ENCODE data around the gene ACAP3. TPM values are rescaled to one million over a fixed set of nuclear protein-coding genes. Genes with fewer than 3 reads are reported as not detected.

Gene ACAP3
- total and polyA plus RNA-seq, 2 experiments from 2014 or later, result 8.1 to 31.9 TPM

GRCh38 chr1:1283821-1284220, 23.9 kb downstream of the ACAP3 start (continued):
- TF ChIP-seq ZNF462 (CRISPR knock-in tag; IDR thresholded peaks at IDR 0.05) (no peak), CTCF (conservative IDR thresholded peaks at IDR 0.05; ENCODE audit: low read depth in 2 of 2) (no peak; a peak in 1 of 4 replicates), ZNF114 (CRISPR knock-in tag; IDR thresholded peaks at IDR 0.05) (no peak), EZH2phosphoT487 (IDR thresholded peaks at IDR 0.05; ENCODE audit: unreplicated experiment) (no peak), POLR2AphosphoS5 (IDR thresholded peaks at IDR 0.05; ENCODE audit: low read depth) (no peak), ZNF331 (CRISPR knock-in tag; IDR thresholded peaks at IDR 0.05; ENCODE audit: low read depth) (no peak)

GRCh38 chr1:1282998-1283397, 24.7 kb downstream of the ACAP3 start:
- Mint-ChIP-seq H3K36me3 (ENCODE audit: low read depth) (no peaks in the 10 kb centered on the region), H3K9me3 (no peaks in the 10 kb centered on the region), H3K27ac (no peak overlapping the region), H3K27me3 (ENCODE audit: insufficient read depth, low read depth, poor library complexity) (peaks cover 11% of the 10 kb centered on the region), H3K4me1 (no peaks in the 10 kb centered on the region; the same call in 2 of the 3 replicates), H3K4me3 (no peak overlapping the region)
- no peaks in the 10 kb centered on the region for H3K36me3 ChIP-seq (ENCODE audit: insufficient read depth)
- no peak overlapping the region for H3K27ac ChIP-seq (ENCODE audit: low read depth)
- H3K4me2 ChIP-seq, result no peak overlapping the region
- H3K9me2 ChIP-seq (ENCODE audit: insufficient read depth), result no peaks in the 10 kb centered on the region
- H3K27me3 ChIP-seq (ENCODE audit: insufficient read depth), result no peaks in the 10 kb centered on the region
- no peak overlapping the region for H3K4me3 ChIP-seq
- DNase-seq (ENCODE audit: low spot score) (no peak), ATAC-seq (no peak)
- H3K4me1 ChIP-seq (ENCODE audit: insufficient read depth), result no peaks in the 10 kb centered on the region
- no peaks in the 10 kb centered on the region for H3K79me2 ChIP-seq (replicated peaks; ENCODE audit: insufficient read depth)
- no peak overlapping the region for H2AFZ ChIP-seq
- H3F3A ChIP-seq (replicated peaks; ENCODE audit: low read depth), result no peaks in the 10 kb centered on the region
- H4K20me1 ChIP-seq (replicated peaks; ENCODE audit: insufficient read depth), result no peaks in the 10 kb centered on the region
- TF ChIP-seq EZH2phosphoT487 (IDR thresholded peaks at IDR 0.05; ENCODE audit: unreplicated experiment), result no peak
- TF ChIP-seq CREB1 (CRISPR knock-in tag; IDR thresholded peaks at IDR 0.05; ENCODE audit: low read depth), result no peak
- TF ChIP-seq ZNF114 (CRISPR knock-in tag; IDR thresholded peaks at IDR 0.05), result no peak
- TF ChIP-seq EZH2 (IDR thresholded peaks at IDR 0.05; ENCODE audit: low read depth, unreplicated experiment), result no peak
- TF ChIP-seq JUNB (IDR thresholded peaks at IDR 0.05; ENCODE audit: unreplicated experiment), result no peak
- TF ChIP-seq REST (IDR thresholded peaks at IDR 0.05; ENCODE audit: unreplicated experiment), result no peak
- no peak for TF ChIP-seq ETS1 (IDR thresholded peaks at IDR 0.05)
- no peak for TF ChIP-seq POLR2AphosphoS5 (IDR thresholded peaks at IDR 0.05; ENCODE audit: low read depth)
- no peak for TF ChIP-seq NANOG (IDR thresholded peaks at IDR 0.05; ENCODE audit: borderline replicate concordance)

Measured in GM23338 (cell line).